GM12872 (cell line): ENCODE data around the gene PLA2G4A.

Experiments
- TF ChIP-seq, protein P1 (sequence below): IDR thresholded peaks from 3 replicates; pipeline ENCODE4 v1.5.1; 2011; ENCODE audit warnings: low read depth, mild to moderate bottlenecking, low read length, moderate library complexity; ENCODE audit not compliant: insufficient read depth

PLA2G4A gene

DNA sequence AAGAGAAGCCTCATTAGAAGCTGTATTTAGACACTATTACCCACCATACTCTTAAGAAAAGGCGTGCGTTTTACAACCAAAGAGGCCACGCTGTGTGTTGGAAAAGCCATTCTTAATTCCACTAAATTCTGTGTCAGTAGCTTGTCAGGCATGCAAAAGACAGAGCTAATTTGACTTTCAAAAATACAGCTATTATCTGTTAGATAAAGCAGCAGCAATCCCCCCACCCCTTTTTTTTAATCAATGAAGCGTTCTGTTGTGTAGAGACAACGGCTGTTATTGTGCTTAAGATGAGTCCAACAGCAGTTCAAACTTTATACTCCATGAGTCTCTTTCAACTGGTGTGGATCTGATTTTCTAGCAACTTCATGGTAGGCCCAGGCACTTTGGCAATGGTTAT is 43.5 kb downstream of the PLA2G4A start:
- TF ChIP-seq, protein P1, sequence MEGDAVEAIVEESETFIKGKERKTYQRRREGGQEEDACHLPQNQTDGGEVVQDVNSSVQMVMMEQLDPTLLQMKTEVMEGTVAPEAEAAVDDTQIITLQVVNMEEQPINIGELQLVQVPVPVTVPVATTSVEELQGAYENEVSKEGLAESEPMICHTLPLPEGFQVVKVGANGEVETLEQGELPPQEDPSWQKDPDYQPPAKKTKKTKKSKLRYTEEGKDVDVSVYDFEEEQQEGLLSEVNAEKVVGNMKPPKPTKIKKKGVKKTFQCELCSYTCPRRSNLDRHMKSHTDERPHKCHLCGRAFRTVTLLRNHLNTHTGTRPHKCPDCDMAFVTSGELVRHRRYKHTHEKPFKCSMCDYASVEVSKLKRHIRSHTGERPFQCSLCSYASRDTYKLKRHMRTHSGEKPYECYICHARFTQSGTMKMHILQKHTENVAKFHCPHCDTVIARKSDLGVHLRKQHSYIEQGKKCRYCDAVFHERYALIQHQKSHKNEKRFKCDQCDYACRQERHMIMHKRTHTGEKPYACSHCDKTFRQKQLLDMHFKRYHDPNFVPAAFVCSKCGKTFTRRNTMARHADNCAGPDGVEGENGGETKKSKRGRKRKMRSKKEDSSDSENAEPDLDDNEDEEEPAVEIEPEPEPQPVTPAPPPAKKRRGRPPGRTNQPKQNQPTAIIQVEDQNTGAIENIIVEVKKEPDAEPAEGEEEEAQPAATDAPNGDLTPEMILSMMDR = no peak

DNA sequence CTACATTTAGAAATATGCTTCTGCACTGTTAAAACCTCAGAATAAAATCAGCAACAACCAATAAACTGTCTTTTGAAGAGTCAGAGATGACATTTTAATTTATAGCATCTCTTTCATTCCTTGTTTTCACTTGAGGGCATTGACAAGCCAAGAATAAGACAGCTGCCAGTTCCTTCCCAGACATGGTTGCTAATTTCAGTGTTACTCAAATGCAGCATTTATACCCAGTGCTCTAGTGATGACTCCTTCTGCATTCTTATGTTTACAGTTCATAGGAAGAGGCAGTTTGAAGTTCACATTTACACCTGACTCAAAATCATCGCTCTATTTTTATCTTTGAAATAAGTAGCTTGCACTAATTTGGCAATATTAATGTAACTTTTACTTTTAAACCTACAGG is 44.9 kb downstream of the PLA2G4A start:
- TF ChIP-seq, protein P1 = no peak

DNA sequence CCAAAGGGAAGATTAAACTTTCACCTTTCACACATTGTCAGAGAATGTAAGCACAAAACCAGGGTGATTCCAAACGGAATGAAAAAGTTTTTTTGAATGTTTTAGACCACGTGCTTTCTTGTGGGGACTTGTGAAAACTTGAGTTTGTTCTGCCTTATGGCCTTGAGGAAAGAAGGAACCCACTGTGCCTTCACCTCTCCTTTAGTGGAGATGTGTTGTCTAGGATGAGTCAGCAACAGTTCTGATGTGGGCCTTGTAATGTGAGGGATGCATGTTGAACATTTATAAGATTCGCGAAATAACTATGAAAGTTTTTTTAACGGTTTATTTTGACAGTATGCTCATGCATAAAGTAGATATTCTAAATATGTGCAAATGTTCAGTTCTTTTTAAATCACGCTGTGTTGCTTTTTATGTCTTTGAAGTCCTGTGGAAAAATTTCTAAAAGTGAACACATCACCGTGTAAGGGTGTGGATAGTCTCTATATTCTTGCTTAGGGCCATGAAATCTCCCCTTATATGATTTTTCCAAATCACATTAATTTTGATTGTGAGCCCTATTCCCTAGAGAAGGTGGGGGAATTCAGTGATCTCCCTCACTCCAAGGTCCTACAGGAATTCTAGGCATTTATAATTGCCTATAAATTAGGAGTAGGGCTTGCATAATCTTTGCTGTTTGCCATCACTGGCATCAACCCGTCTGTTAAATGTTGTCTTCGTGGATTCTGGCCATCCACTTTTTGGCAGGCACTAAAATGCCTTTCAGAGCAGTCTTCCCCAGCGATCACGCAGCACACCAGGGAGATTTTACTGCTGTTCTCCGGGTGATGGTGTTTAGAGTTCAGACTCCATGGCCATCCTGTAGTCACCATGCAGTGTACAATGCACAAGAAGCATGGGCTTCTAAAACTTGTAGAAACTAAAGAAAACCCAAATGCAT is 47.4 kb downstream of the PLA2G4A start:
- TF ChIP-seq, protein P1 = no peak

DNA sequence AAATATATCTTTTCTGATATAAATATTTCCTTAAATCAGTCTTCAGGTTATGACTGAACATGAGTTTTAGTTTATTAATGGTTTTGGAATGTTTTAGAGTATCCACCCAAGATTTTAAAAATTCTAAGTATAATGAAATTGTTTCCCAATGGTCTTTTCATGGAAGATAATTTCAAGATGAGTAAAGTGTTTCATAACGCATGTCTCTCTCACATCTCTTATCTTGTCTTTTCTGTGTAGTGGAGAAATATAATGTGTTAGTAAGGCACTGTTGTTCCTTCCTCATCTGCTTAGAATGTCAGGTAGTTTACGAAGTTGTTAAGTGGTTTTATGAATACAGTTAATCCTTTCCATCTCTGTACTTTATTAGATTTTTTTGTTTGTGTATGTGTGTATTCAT is 49.6 kb downstream of the PLA2G4A start:
- TF ChIP-seq, protein P1 = no peak

DNA sequence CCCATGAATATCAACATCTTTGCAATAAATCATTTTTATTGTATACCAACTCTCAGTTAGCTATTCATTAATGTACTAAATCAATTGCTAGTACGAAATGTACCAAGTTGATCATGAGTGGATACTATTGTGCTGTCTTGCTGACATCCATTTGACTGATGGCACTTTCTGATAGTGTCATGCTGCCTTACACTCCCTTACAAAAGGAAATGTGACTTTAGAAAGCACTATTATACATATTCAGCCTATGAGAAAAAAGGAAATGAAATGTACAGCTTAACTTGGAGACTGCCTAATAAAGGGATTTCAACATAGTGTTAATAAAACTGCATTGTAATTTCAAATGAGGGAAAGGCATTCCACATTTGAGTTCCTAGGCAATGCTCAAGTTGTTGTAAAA is 52.2 kb downstream of the PLA2G4A start:
- TF ChIP-seq, protein P1 = no peak

DNA sequence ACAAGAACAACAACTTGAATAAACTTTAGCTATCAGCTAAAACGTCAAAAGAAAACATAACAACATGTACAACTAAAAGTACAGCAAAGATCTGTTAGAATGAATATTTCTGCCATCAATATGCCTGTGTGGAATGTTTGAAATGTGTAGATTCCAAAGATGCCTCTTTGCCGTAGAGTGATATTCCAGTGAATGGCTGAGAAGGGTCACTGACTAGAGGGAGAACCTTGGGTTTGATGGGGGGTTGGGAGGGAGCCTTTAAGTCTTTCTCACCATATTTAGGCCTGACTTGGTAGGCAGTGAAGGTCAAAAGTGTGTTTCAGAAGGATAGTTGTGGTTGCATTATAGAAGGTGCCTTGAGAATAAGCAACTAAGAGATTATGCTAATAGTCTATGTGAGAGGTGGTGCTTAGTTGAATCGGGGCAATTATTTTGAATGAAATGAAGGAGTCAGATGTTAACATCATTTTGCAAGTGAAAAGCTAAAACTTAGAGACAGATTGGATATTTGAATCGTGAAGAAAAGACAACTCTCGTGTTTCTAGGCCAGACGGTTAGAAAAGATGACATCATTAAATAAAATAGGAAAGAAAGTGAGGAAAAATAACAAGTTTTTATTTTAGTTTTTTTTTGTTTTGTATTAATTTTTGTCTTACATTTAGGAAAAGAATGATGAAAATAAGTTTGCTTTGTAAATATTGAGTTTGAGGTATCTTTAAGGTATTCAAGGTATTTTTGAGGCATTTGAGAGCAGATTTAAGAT is 53.8 kb downstream of the PLA2G4A start:
- TF ChIP-seq, protein P1 = no peak

DNA sequence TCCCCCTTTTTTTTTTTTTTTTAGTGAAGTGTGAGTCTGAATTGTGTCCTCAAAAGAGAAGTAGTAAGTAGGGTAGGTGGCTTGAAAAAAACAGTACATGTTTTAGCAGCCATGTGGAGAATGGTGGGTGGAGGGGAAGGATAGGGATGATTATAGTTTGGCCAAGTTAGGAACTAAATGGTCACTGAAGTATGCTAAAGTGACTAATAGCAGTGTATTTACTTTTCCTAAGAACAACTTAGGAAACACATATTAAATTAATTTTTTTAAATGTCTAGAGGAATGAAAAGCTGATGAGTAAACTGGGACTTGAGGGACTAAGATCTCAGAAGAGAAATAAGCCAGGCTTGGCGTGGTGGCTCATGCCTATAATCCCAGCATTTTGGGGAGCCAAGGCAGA is 55.5 kb downstream of the PLA2G4A start:
- TF ChIP-seq, protein P1 = no peak
